ENCODE results near the gene SLC6A3. TPM values are rescaled to one million over a fixed set of nuclear protein-coding genes. Genes with fewer than 3 reads are reported as not detected.

The SLC6A3 gene
- total and polyA plus RNA-seq, 2 donors (not counting 1 experiment from before 2014, with no cell fraction given) = not detected

DNA sequence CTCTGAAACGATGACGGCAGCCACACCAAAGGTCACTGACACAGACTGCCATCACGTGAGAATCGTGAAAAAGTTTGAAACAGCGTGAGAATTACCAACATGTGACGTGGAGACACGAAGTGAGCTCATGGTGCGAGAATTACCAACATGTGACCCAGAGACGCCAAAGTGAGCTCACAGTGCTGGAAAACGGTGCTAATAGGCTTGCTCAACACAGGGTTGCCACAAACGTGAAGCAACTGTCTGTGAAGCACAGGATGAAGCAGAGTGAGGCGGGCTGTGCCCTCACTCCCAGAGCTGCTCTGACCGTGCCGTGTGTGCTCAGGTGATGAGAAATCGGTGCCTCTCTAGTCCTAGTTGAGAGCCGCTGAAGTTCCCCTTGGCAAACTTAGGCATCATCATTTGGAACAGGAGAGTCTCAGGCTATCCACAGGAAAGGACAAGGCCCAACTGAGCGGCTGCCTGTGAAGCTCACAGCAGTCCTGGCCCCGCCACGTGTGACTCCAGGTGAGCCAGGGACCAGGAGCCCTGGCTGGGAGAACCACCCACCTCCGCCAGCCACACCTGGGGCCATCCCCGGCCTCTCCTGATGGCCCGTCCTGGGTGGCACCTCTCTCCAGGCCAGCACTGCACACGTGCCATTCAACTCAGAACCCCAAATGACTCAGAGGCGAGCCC, 29.8 kb upstream of the SLC6A3 start:
- no peak for TF ChIP-seq EZH2 (IDR thresholded peaks at IDR 0.05; ENCODE audit: low read length, missing control alignments)
- TF ChIP-seq CTCF (conservative IDR thresholded peaks at IDR 0.05 in 1 of 2, IDR thresholded peaks at IDR 0.05 in 1 of 2; ENCODE audit: low read depth in 1 of 2, low read length in 2 of 2) = no peak
- Histone ChIP-seq H3K27me3 (ENCODE audit: control insufficient read depth, insufficient read depth, low read length) (no peaks in the 10 kb centered on the region), H4K20me1 (ENCODE audit: control insufficient read depth, extremely low read depth, insufficient read depth, low read length) (no peaks in the 10 kb centered on the region), H3K79me2 (ENCODE audit: control insufficient read depth, insufficient read depth, low read length) (no peaks in the 10 kb centered on the region), H3K27ac (ENCODE audit: insufficient read depth, low read length) (no peak overlapping the region), H2AFZ (ENCODE audit: low read length) (no peak overlapping the region), H3K36me3 (ENCODE audit: control insufficient read depth, insufficient read depth, low read length) (peaks cover 43% of the 10 kb centered on the region), H3K4me3 (replicated peaks in 1 of 4; ENCODE audit: control extremely low read depth in 1 of 4, insufficient read depth in 1 of 4, low read depth in 3 of 4, low read length in 4 of 4) (no peak overlapping the region), H3K9me3 (ENCODE audit: control insufficient read depth, insufficient read depth, low read depth, low read length) (no peaks in the 10 kb centered on the region), H3K4me1 (ENCODE audit: control insufficient read depth, extremely low read depth, insufficient read depth, low read length) (no peaks in the 10 kb centered on the region), H3K9ac (ENCODE audit: insufficient read depth, low read length) (no peak overlapping the region), H3K4me2 (ENCODE audit: extremely low read depth, insufficient read depth, low read length) (no peak overlapping the region)
- DNase-seq (ENCODE audit: low read depth in 2 of 2) = no peak

DNA sequence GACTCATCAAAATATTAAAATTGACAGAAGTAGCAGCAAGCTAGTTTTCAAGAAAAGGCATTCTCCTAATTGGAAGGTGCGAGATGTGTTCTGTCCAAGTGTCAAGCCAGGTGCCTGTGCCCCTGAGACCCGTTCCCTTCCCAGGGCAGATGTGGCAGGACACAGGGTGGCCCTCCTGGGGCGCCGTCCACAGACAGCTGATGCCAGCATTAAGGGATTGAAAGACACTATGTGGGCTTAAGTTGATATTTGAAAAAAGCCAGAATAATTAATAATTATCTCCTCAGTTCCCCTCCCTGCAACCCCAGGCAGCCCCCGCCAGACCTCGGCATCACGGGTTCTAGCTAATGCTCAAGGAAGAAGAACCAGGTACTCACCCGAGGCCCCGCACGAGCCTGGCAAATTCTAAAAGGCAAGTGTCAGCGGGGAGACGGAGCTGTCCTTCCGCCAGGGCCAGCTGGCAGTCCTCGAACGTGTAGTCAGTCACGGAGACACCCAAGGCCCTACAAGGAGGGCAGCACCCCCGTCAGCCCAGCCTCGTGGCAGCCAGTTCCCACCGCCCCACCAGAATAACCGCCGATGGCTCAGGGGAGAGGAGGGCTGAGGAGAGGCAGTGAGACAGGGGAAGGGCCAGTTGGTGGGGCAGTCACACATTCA, 29.1 kb upstream of the SLC6A3 start:
- no peaks in the 10 kb centered on the region for H3K79me2 ChIP-seq (ENCODE audit: control insufficient read depth, insufficient read depth, low read length)
- H3K4me2 ChIP-seq (ENCODE audit: extremely low read depth, insufficient read depth, low read length) = no peak overlapping the region
- H3K36me3 ChIP-seq (ENCODE audit: control insufficient read depth, insufficient read depth, low read length) = peaks cover 43% of the 10 kb centered on the region
- H3K27me3 ChIP-seq (ENCODE audit: control insufficient read depth, insufficient read depth, low read length) = no peaks in the 10 kb centered on the region
- TF ChIP-seq EZH2 (IDR thresholded peaks at IDR 0.05; ENCODE audit: low read length, missing control alignments) (no peak), CTCF (conservative IDR thresholded peaks at IDR 0.05 in 1 of 2, IDR thresholded peaks at IDR 0.05 in 1 of 2; ENCODE audit: low read depth in 1 of 2, low read length in 2 of 2) (no peak)
- no peak overlapping the region for H3K4me3 ChIP-seq (replicated peaks in 1 of 4; ENCODE audit: control extremely low read depth in 1 of 4, insufficient read depth in 1 of 4, low read depth in 3 of 4, low read length in 4 of 4)
- no peak overlapping the region for H3K27ac ChIP-seq (ENCODE audit: insufficient read depth, low read length)
- H2AFZ ChIP-seq (ENCODE audit: low read length) = no peak overlapping the region
- no peaks in the 10 kb centered on the region for H3K9me3 ChIP-seq (ENCODE audit: control insufficient read depth, insufficient read depth, low read depth, low read length)
- DNase-seq (ENCODE audit: low read depth in 2 of 2) = no peak
- H3K9ac ChIP-seq (ENCODE audit: insufficient read depth, low read length) = no peak overlapping the region
- no peaks in the 10 kb centered on the region for H4K20me1 ChIP-seq (ENCODE audit: control insufficient read depth, extremely low read depth, insufficient read depth, low read length)
- no peaks in the 10 kb centered on the region for H3K4me1 ChIP-seq (ENCODE audit: control insufficient read depth, extremely low read depth, insufficient read depth, low read length)

DNA sequence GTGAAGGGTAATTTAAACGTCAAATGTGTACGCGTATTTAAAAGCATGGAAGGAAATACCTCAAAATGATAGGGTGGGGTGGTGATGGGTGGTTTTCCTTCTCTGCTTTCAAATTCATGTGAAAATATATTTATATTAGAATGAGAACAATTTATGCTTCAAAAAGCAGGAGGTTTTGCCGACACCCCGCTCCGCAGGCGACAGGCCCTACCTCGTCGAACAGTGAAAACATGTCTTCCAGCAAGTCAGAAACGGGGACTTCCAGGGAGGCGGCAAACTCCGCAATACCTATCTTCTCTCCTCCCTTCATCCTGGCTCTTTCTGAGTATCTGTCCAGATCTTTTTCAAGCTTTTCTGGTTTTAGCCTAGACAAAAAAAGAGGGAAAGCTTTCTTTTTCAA, 28.5 kb upstream of the SLC6A3 start:
- Histone ChIP-seq H3K9me3 (ENCODE audit: control insufficient read depth, insufficient read depth, low read depth, low read length) (no peaks in the 10 kb centered on the region), H3K4me1 (ENCODE audit: control insufficient read depth, extremely low read depth, insufficient read depth, low read length) (no peaks in the 10 kb centered on the region), H3K79me2 (ENCODE audit: control insufficient read depth, insufficient read depth, low read length) (no peaks in the 10 kb centered on the region), H3K4me2 (ENCODE audit: extremely low read depth, insufficient read depth, low read length) (no peak overlapping the region), H3K36me3 (ENCODE audit: control insufficient read depth, insufficient read depth, low read length) (peaks cover 48% of the 10 kb centered on the region), H3K27ac (ENCODE audit: insufficient read depth, low read length) (no peak overlapping the region), H3K9ac (ENCODE audit: insufficient read depth, low read length) (no peak overlapping the region), H3K4me3 (replicated peaks in 1 of 4; ENCODE audit: control extremely low read depth in 1 of 4, insufficient read depth in 1 of 4, low read depth in 3 of 4, low read length in 4 of 4) (no peak overlapping the region), H4K20me1 (ENCODE audit: control insufficient read depth, extremely low read depth, insufficient read depth, low read length) (no peaks in the 10 kb centered on the region), H2AFZ (ENCODE audit: low read length) (no peak overlapping the region), H3K27me3 (ENCODE audit: control insufficient read depth, insufficient read depth, low read length) (no peaks in the 10 kb centered on the region)
- no peak for DNase-seq (ENCODE audit: low read depth in 2 of 2)
- TF ChIP-seq EZH2 (IDR thresholded peaks at IDR 0.05; ENCODE audit: low read length, missing control alignments) (no peak), CTCF (conservative IDR thresholded peaks at IDR 0.05 in 1 of 2, IDR thresholded peaks at IDR 0.05 in 1 of 2; ENCODE audit: low read depth in 1 of 2, low read length in 2 of 2) (no peak)

Measured in fibroblast of lung (primary cell).